Panc1 (cell line): ENCODE data around the gene LCOR. TPM values are rescaled to one million over a fixed set of nuclear protein-coding genes. Genes with fewer than 3 reads are reported as not detected.

ENCODE experiments used
- ATAC-seq: fragments of 200-7000 bp; cut with Tn5 transposase; 2 replicates; pipeline ENCODE4 v1.9.1; 2020; ENCODE audit warnings: mild to moderate bottlenecking, moderate library complexity
- BruUV-seq: library from RNA; stranded (reverse); fragments of 400-500 nt; replicated peaks from 2 replicates; lab custom pipeline; 2021; lab: Mats Ljungman, UMichigan
- CTCF ChIA-PET: fragments of 300-600 bp; sonication (Branson Sonifier 250); formaldehyde crosslinking; loops from one replicate; lab custom pipeline; 2022; ENCODE audit warnings: antibody characterized with exemption; lab: Charles Lee
- POLR2A ChIA-PET: fragments of 300-600 bp; sonication (Branson Sonifier 250); formaldehyde crosslinking; loops from one replicate; lab custom pipeline; 2022; ENCODE audit warnings: antibody characterized with exemption; lab: Charles Lee
- DNase-seq: peaks from one replicate; pipeline ENCODE4 v3.0.0-alpha.2; 2010; ENCODE audit warnings: low read depth, low spot score
- H3K27ac ChIP-seq: 2 replicates; pipeline ENCODE4 v1.5.1; 2011; ENCODE audit warnings: mild to moderate bottlenecking, low read length, inconsistent platforms
- H3K27me3 ChIP-seq: fragments of 200-500 bp; sonication (Bioruptor generic); 2 replicates; pipeline ENCODE4 v1.6.0; 2014; ENCODE audit warnings: low read length, inconsistent platforms; ENCODE audit not compliant: control insufficient read depth, insufficient read depth
- H3K36me3 ChIP-seq: fragments of 200-500 bp; sonication (Bioruptor generic); 2 replicates; pipeline ENCODE4 v1.5.1; 2014; ENCODE audit warnings: inconsistent platforms, mild to moderate bottlenecking, low read length, moderate library complexity; ENCODE audit not compliant: control insufficient read depth, insufficient read depth
- H3K4me1 ChIP-seq: 2 replicates; pipeline ENCODE4 v1.5.1; 2011; ENCODE audit warnings: inconsistent platforms, mild to moderate bottlenecking, low read length, moderate library complexity; ENCODE audit not compliant: control insufficient read depth, insufficient read depth
- H3K4me3 ChIP-seq, 2 experiments: 2 replicates each; pipeline ENCODE4 v1.5.1; 2011 to 2012; ENCODE audit warnings: low read depth in 2 of 2, low read length in 2 of 2, mild to moderate bottlenecking in 2 of 2, inconsistent platforms in 1 of 2, moderate library complexity in 1 of 2
- H3K9me3 ChIP-seq: fragments of 200-500 bp; sonication (Bioruptor generic); 2 replicates; pipeline ENCODE4 v1.5.1; 2014; ENCODE audit warnings: low read depth, mild to moderate bottlenecking, inconsistent platforms, low read length, moderate library complexity; ENCODE audit not compliant: control insufficient read depth, insufficient read depth
- POLR2AphosphoS5 ChIP-seq: IDR thresholded peaks from 2 replicates; pipeline ENCODE4 v1.6.1; 2012; ENCODE audit warnings: mild to moderate bottlenecking, low read depth, low read length, moderate library complexity
- SIN3A ChIP-seq: IDR thresholded peaks from 2 replicates; pipeline ENCODE4 v1.6.1; 2012; ENCODE audit warnings: low read depth, mild to moderate bottlenecking, low read length, moderate library complexity, borderline replicate concordance; ENCODE audit not compliant: insufficient read depth
- TCF7L2 ChIP-seq: IDR thresholded peaks from 2 replicates; pipeline ENCODE4 v1.6.1; 2011; ENCODE audit warnings: mild to moderate bottlenecking, low read depth, low read length, inconsistent platforms
- in situ Hi-C: cut with HindIII; loops from 2 replicates; pipeline ENCODE4 v1.10.0; 2016; ENCODE audit warnings: low sequenced_read_pairs, low pct_unique_long_range_greater_than_20kb
- intact Hi-C: fragments of 100-400 bp; cut with micrococcal nuclease; formaldehyde crosslinking; loops from one replicate; pipeline ENCODE4 v1.10.0; 2022; ENCODE audit not compliant: unreplicated experiment
- total RNA-seq: library from RNA; stranded (reverse); gene quantifications from one replicate; pipeline ENCODE4 v1.2.1, GENCODE V29; 2021; ENCODE audit not compliant: unreplicated experiment
- TF ChIP-seq, protein P1 (sequence below): fragments of 450-650 bp; IDR thresholded peaks from 2 replicates; pipeline ENCODE4 v1.5.1; 2017; ENCODE audit warnings: mild to moderate bottlenecking
- TF ChIP-seq, protein P2 (sequence below), 2 experiments: IDR thresholded peaks; 2 replicates each; pipeline ENCODE4 v1.6.1; 2011 to 2012; ENCODE audit warnings: low read depth in 2 of 2, control low read depth in 1 of 2, low read length in 1 of 2, mild to moderate bottlenecking in 1 of 2, moderate library complexity in 1 of 2; ENCODE audit not compliant: insufficient read depth in 1 of 2

LCOR gene
- total RNA-seq, 1 experiment from 2014 or later, result 58.0 TPM

DNA sequence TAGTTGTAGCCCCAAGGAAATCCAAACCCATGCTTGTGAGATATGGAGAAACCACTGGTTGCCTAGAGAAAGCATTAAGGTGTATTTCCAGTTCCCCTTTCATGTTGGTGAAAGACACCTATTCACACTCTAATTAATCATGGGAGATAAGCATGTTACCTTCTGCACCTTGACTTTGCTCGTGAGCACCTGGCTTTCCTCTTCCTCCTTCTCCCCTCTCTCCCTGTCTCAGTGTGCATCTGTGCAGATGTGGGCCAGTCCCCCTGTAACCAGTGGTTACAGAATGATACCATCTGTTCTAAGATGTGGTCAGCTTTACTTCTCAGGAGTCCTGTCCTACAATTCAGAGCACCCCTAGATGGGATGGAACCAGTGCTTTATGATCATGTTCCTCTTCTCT lies 160.6 kb downstream of the LCOR start:
- in situ Hi-C loops (no loop called here), intact Hi-C loops (no loop called here)
- no peaks in the 10 kb centered on the region for H3K36me3 ChIP-seq
- H3K9me3 ChIP-seq, result no peaks in the 10 kb centered on the region
- H3K4me3 ChIP-seq, result no peak overlapping the region
- no TSS peak for BruUV-seq
- no peaks in the 10 kb centered on the region for H3K4me1 ChIP-seq
- no peaks in the 10 kb centered on the region for H3K27me3 ChIP-seq
- no peak overlapping the region for H3K27ac ChIP-seq
- TF ChIP-seq, protein P1, sequence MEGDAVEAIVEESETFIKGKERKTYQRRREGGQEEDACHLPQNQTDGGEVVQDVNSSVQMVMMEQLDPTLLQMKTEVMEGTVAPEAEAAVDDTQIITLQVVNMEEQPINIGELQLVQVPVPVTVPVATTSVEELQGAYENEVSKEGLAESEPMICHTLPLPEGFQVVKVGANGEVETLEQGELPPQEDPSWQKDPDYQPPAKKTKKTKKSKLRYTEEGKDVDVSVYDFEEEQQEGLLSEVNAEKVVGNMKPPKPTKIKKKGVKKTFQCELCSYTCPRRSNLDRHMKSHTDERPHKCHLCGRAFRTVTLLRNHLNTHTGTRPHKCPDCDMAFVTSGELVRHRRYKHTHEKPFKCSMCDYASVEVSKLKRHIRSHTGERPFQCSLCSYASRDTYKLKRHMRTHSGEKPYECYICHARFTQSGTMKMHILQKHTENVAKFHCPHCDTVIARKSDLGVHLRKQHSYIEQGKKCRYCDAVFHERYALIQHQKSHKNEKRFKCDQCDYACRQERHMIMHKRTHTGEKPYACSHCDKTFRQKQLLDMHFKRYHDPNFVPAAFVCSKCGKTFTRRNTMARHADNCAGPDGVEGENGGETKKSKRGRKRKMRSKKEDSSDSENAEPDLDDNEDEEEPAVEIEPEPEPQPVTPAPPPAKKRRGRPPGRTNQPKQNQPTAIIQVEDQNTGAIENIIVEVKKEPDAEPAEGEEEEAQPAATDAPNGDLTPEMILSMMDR, result no peak
- TF ChIP-seq SIN3A (no peak), TCF7L2 (no peak), POLR2AphosphoS5 (no peak)
- TF ChIP-seq, protein P2, sequence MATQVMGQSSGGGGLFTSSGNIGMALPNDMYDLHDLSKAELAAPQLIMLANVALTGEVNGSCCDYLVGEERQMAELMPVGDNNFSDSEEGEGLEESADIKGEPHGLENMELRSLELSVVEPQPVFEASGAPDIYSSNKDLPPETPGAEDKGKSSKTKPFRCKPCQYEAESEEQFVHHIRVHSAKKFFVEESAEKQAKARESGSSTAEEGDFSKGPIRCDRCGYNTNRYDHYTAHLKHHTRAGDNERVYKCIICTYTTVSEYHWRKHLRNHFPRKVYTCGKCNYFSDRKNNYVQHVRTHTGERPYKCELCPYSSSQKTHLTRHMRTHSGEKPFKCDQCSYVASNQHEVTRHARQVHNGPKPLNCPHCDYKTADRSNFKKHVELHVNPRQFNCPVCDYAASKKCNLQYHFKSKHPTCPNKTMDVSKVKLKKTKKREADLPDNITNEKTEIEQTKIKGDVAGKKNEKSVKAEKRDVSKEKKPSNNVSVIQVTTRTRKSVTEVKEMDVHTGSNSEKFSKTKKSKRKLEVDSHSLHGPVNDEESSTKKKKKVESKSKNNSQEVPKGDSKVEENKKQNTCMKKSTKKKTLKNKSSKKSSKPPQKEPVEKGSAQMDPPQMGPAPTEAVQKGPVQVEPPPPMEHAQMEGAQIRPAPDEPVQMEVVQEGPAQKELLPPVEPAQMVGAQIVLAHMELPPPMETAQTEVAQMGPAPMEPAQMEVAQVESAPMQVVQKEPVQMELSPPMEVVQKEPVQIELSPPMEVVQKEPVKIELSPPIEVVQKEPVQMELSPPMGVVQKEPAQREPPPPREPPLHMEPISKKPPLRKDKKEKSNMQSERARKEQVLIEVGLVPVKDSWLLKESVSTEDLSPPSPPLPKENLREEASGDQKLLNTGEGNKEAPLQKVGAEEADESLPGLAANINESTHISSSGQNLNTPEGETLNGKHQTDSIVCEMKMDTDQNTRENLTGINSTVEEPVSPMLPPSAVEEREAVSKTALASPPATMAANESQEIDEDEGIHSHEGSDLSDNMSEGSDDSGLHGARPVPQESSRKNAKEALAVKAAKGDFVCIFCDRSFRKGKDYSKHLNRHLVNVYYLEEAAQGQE (IDR thresholded peaks at IDR 0.05; ENCODE audit: insufficient read depth in 1 of 2, low read depth in 2 of 2, low read length in 1 of 2), result no peak
- DNase-seq (no peak), ATAC-seq (no peak)
- CTCF ChIA-PET, result interaction anchor here (0.5 kb wide), 1 partner anchor 180 kb away, joined by 3 read pairs; no protein-coding TSS in a partner anchor
- POLR2A ChIA-PET, result no interaction called here

DNA sequence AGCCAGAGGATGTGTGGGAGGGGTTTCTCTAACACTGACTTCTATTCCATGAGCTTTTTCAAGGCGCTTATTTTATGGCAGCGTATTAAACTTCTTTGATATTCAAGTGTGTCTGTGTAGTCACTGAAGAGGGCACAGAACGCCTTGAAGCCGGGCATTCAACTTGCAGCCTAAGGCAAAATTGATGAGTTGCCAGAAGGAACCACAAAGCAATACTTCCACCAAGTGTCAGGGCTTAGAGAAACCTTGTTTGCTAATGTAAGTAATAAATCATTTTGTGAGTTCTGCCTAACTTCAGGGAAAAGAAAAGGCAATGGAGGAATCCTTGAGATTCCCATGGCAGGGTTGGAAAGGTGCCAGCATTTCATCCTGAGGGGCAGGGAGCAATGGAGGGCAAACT lies 163.8 kb downstream of the LCOR start:
- no peaks in the 10 kb centered on the region for H3K9me3 ChIP-seq
- no peaks in the 10 kb centered on the region for H3K4me1 ChIP-seq
- ATAC-seq, result no peak
- DNase-seq, result no peak
- intact Hi-C loops (no loop called here), in situ Hi-C loops (no loop called here)
- TF ChIP-seq, protein P2 (IDR thresholded peaks at IDR 0.05; ENCODE audit: insufficient read depth in 1 of 2, low read depth in 2 of 2, low read length in 1 of 2), result no peak
- TF ChIP-seq TCF7L2 (no peak), POLR2AphosphoS5 (no peak), SIN3A (no peak)
- TF ChIP-seq, protein P1, result no peak
- no peaks in the 10 kb centered on the region for H3K36me3 ChIP-seq
- no TSS peak for BruUV-seq
- POLR2A ChIA-PET, result no interaction called here
- H3K27ac ChIP-seq, result no peak overlapping the region
- H3K4me3 ChIP-seq, result no peak overlapping the region
- CTCF ChIA-PET, result no interaction called here
- no peaks in the 10 kb centered on the region for H3K27me3 ChIP-seq
